ENCODE measurements around the gene TUBA3D. TPM values are rescaled to one million over a fixed set of nuclear protein-coding genes. Genes with fewer than 3 reads are reported as not detected.
"Not testable (repeated sequence)": the region's sequence is repeated elsewhere in the genome, so short reads cannot be mapped to it uniquely, and the experiment has no call there.

The TUBA3D gene
- total RNA-seq, 1 experiment from 2014 or later, result not detected

- DNase-seq (ENCODE audit: extremely low read depth, low read depth), result not testable (repeated sequence)
Observed at GRCh38 chr2:131530626-131531344, 54.9 kb downstream of the TUBA3D start.

GRCh38 chr2:131531547-131532185 is 55.7 kb downstream of the TUBA3D start:
- not testable (repeated sequence) for DNase-seq (ENCODE audit: extremely low read depth, low read depth)

Other genes starting within 250 kb of the TUBA3D start
- 0.10 TPM in 1 of 2 replicates, not detected in the other for gene RAB6D, start 112.0 kb upstream of the TUBA3D start, total RNA-seq (2014; rRNA removed; shearing (Covaris generic))
- gene MZT2A, start 16.3 kb downstream of the TUBA3D start, total RNA-seq (2014; rRNA removed; shearing (Covaris generic)), result 164 and 166 TPM in 2 replicates
- gene CCDC74A, start 51.8 kb downstream of the TUBA3D start, total RNA-seq (2014; rRNA removed; shearing (Covaris generic)), result 7.3 and 10.5 TPM in 2 replicates